ENCODE measurements around the gene WDR88. TPM values are rescaled to one million over a fixed set of nuclear protein-coding genes. Genes with fewer than 3 reads are reported as not detected.

WDR88 gene
- total RNA-seq, 4 donors from 2014 or later, result not detected

- Histone ChIP-seq H3K9me3 (no peaks in the 10 kb centered on the region), H3K27me3 (peaks cover 21% of the 10 kb centered on the region), H3K27ac (no peak overlapping the region), H3K4me3 (no peak overlapping the region), H3K4me1 (no peaks in the 10 kb centered on the region), H3K36me3 (peaks cover 21% of the 10 kb centered on the region)
- DNase-seq (ENCODE audit: low spot score in 2 of 2), result no peak
- WGBS, result 21% methylated on average over 11 of the region's 38 CpGs
- TF ChIP-seq EP300 (IDR thresholded peaks at IDR 0.05), result no peak
- no peak for TF ChIP-seq POLR2A (IDR thresholded peaks at IDR 0.05)
- no peak for TF ChIP-seq POLR2AphosphoS5 (IDR thresholded peaks at IDR 0.05)
- no peak for TF ChIP-seq CTCF (IDR thresholded peaks at IDR 0.05)
Observed at GRCh38 chr19:33134571-33135041, 2.7 kb downstream of the WDR88 start.

GRCh38 chr19:33139165-33139564 lies 7.3 kb downstream of the WDR88 start:
- Histone ChIP-seq H3K9me3 (no peaks in the 10 kb centered on the region), H3K27me3 (peaks cover 18% of the 10 kb centered on the region), H3K36me3 (no peaks in the 10 kb centered on the region), H3K27ac (no peak overlapping the region), H3K4me3 (no peak overlapping the region), H3K4me1 (peaks cover 4% of the 10 kb centered on the region)
- 78% methylated on average over 4 of the region's 4 CpGs for WGBS
- no peak for TF ChIP-seq EP300 (IDR thresholded peaks at IDR 0.05)
- TF ChIP-seq CTCF (IDR thresholded peaks at IDR 0.05), result no peak
- no peak for TF ChIP-seq POLR2AphosphoS5 (IDR thresholded peaks at IDR 0.05)
- TF ChIP-seq POLR2A (IDR thresholded peaks at IDR 0.05), result no peak
- no peak for DNase-seq (ENCODE audit: low spot score in 2 of 2)

- WGBS, result 23% methylated on average over 23 of the region's 23 CpGs
- Histone ChIP-seq H3K27me3 (no peaks in the 10 kb centered on the region), H3K36me3 (no peaks in the 10 kb centered on the region), H3K27ac (no peak overlapping the region), H3K4me1 (peaks cover 5% of the 10 kb centered on the region), H3K4me3 (no peak overlapping the region), H3K9me3 (no peaks in the 10 kb centered on the region)
- TF ChIP-seq CTCF (IDR thresholded peaks at IDR 0.05), result peak; percentile 77 to 94
- TF ChIP-seq POLR2A (IDR thresholded peaks at IDR 0.05), result no peak
- peak; percentile 73 to 84 for DNase-seq (ENCODE audit: low spot score in 2 of 2)
Observed at GRCh38 chr19:33143897-33144405, 12.0 kb downstream of the WDR88 start.

- peaks cover 5% of the 10 kb centered on the region for H3K4me1 ChIP-seq
- H3K36me3 ChIP-seq, result no peaks in the 10 kb centered on the region
- H3K27me3 ChIP-seq, result no peaks in the 10 kb centered on the region
- TF ChIP-seq CTCF (IDR thresholded peaks at IDR 0.05), result no peak
- no peak for TF ChIP-seq POLR2A (IDR thresholded peaks at IDR 0.05)
- no peak for TF ChIP-seq POLR2AphosphoS5 (IDR thresholded peaks at IDR 0.05)
- TF ChIP-seq EP300 (IDR thresholded peaks at IDR 0.05), result no peak
- no peaks in the 10 kb centered on the region for H3K9me3 ChIP-seq
- 91% methylated on average over 9 of the region's 9 CpGs for WGBS
- no peak for DNase-seq (ENCODE audit: low spot score in 2 of 2)
- H3K4me3 ChIP-seq, result no peak overlapping the region
- H3K27ac ChIP-seq, result no peak overlapping the region
Observed at GRCh38 chr19:33146209-33146608, 14.3 kb downstream of the WDR88 start.

GRCh38 chr19:33147538-33147937 lies 15.6 kb downstream of the WDR88 start:
- H3K9me3 ChIP-seq, result no peaks in the 10 kb centered on the region
- peaks cover 5% of the 10 kb centered on the region for H3K4me1 ChIP-seq
- TF ChIP-seq CTCF (IDR thresholded peaks at IDR 0.05) (no peak), POLR2A (IDR thresholded peaks at IDR 0.05) (no peak), EP300 (IDR thresholded peaks at IDR 0.05) (no peak), POLR2AphosphoS5 (IDR thresholded peaks at IDR 0.05) (no peak)
- no peaks in the 10 kb centered on the region for H3K27me3 ChIP-seq
- no peak overlapping the region for H3K4me3 ChIP-seq
- WGBS, result 83% methylated on average over 6 of the region's 6 CpGs
- no peak overlapping the region for H3K27ac ChIP-seq
- H3K36me3 ChIP-seq, result no peaks in the 10 kb centered on the region
- DNase-seq (ENCODE audit: low spot score in 2 of 2), result no peak

Data from suprapubic skin (tissue), 4 donors.